ENCODE data around the gene GDPGP1. TPM values are rescaled to one million over a fixed set of nuclear protein-coding genes. Genes with fewer than 3 reads are reported as not detected.
A peak's percentile ranks its signal among the peaks of the same experiment; 100 is the strongest.
"Not testable (repeated sequence)": the region's sequence is repeated elsewhere in the genome, so short reads cannot be mapped to it uniquely, and the experiment has no call there.

GDPGP1 gene
- total and polyA plus RNA-seq, 2 donors from 2014 or later: 4.8 to 15.3 TPM

- FAIRE-seq (no peak), DNase-seq (no peak)
- H3K9ac ChIP-seq (ENCODE audit: low read length in 3 of 3): no peak overlapping the region
- H3K27me3 ChIP-seq (ENCODE audit: control insufficient read depth, insufficient read depth, low read length): no peaks in the 10 kb centered on the region
- intact Hi-C loops (cut with DNase I): no loop called here
- no peak overlapping the region for H3K27ac ChIP-seq (ENCODE audit: low read depth in 2 of 2, low read length in 2 of 2)
- TF ChIP-seq, protein P1, sequence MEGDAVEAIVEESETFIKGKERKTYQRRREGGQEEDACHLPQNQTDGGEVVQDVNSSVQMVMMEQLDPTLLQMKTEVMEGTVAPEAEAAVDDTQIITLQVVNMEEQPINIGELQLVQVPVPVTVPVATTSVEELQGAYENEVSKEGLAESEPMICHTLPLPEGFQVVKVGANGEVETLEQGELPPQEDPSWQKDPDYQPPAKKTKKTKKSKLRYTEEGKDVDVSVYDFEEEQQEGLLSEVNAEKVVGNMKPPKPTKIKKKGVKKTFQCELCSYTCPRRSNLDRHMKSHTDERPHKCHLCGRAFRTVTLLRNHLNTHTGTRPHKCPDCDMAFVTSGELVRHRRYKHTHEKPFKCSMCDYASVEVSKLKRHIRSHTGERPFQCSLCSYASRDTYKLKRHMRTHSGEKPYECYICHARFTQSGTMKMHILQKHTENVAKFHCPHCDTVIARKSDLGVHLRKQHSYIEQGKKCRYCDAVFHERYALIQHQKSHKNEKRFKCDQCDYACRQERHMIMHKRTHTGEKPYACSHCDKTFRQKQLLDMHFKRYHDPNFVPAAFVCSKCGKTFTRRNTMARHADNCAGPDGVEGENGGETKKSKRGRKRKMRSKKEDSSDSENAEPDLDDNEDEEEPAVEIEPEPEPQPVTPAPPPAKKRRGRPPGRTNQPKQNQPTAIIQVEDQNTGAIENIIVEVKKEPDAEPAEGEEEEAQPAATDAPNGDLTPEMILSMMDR (IDR thresholded peaks at IDR 0.05; ENCODE audit: borderline replicate concordance, extremely low read depth, insufficient read depth): no peak
- H3K4me1 ChIP-seq (ENCODE audit: control insufficient read depth in 2 of 3, insufficient read depth in 2 of 3, low read depth in 1 of 3, low read length in 3 of 3): peaks cover 0 to 15% (median 6%) of the 10 kb centered on the region in 3 donors
- no peak overlapping the region for H3K4me3 ChIP-seq (ENCODE audit: low read length in 3 of 3)
- H3K9me3 ChIP-seq (ENCODE audit: control insufficient read depth in 2 of 3, insufficient read depth in 1 of 3, low read length in 3 of 3): no peaks in the 10 kb centered on the region
- peaks cover 2 to 25% (median 9%) of the 10 kb centered on the region in 3 donors for H3K36me3 ChIP-seq (ENCODE audit: control insufficient read depth in 2 of 3, insufficient read depth in 3 of 3, low read length in 3 of 3)
Observed at GRCh38 chr15:90271459-90272166, 37.6 kb downstream of the GDPGP1 start.

DNA sequence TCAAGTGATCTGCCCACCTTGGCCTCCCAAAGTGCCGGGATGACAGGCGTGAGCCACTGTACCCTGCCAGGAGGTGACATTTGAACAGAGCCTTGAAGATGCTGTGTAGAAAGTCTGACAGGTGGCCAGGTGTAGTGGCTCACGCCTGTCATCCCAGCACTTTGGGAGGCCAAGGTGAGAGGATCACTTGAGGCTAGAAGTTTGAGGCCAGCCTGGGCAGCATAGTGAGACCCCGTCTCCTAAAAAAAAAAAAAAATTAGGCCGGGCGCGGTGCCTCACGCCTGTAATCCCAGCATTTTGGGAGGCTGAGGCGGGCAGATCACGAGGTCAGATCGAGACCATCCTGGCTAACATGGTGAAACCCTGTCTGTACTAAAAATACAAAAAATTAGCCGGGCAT is 44.5 kb downstream of the GDPGP1 start:
- H3K4me1 ChIP-seq (ENCODE audit: control insufficient read depth in 2 of 3, insufficient read depth in 2 of 3, low read depth in 1 of 3, low read length in 3 of 3); H3K36me3 ChIP-seq (ENCODE audit: control insufficient read depth in 2 of 3, insufficient read depth in 3 of 3, low read length in 3 of 3); H3K4me3 ChIP-seq (ENCODE audit: low read length in 3 of 3); H3K9ac ChIP-seq (ENCODE audit: low read length in 3 of 3); FAIRE-seq; H3K9me3 ChIP-seq (ENCODE audit: control insufficient read depth in 2 of 3, insufficient read depth in 1 of 3, low read length in 3 of 3); DNase-seq; H3K27me3 ChIP-seq (ENCODE audit: control insufficient read depth, insufficient read depth, low read length); intact Hi-C loops (cut with DNase I); H3K27ac ChIP-seq (ENCODE audit: low read depth in 2 of 2, low read length in 2 of 2): not testable (repeated sequence)

DNA sequence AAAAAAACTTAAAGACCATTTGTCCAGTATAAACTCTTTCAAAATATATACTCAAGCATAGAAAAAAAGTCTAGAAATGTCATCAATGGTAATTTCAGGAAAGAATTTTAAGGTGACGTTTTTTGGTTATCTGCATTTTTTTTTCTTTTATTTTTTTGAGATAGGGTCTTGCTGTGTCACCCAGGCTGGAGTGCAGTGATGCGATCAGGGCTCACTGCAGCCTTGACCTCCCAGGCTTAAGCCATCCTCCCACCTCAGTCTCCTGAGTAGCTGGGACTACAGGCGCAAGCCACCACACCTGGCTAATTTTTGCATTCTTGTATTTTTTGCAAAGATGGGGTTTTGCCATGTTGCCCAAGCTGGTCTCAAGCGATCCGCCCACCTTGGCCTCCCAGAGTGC is 46.7 kb downstream of the GDPGP1 start:
- H3K9ac ChIP-seq (ENCODE audit: low read length in 3 of 3); H3K4me3 ChIP-seq (ENCODE audit: low read length in 3 of 3); H3K36me3 ChIP-seq (ENCODE audit: control insufficient read depth in 2 of 3, insufficient read depth in 3 of 3, low read length in 3 of 3); H3K4me1 ChIP-seq (ENCODE audit: control insufficient read depth in 2 of 3, insufficient read depth in 2 of 3, low read depth in 1 of 3, low read length in 3 of 3); FAIRE-seq; H3K9me3 ChIP-seq (ENCODE audit: control insufficient read depth in 2 of 3, insufficient read depth in 1 of 3, low read length in 3 of 3); H3K27me3 ChIP-seq (ENCODE audit: control insufficient read depth, insufficient read depth, low read length); DNase-seq; H3K27ac ChIP-seq (ENCODE audit: low read depth in 2 of 2, low read length in 2 of 2); intact Hi-C loops (cut with DNase I): not testable (repeated sequence)

- H3K9ac ChIP-seq (ENCODE audit: low read length in 3 of 3); H3K9me3 ChIP-seq (ENCODE audit: control insufficient read depth in 2 of 3, insufficient read depth in 1 of 3, low read length in 3 of 3); H3K36me3 ChIP-seq (ENCODE audit: control insufficient read depth in 2 of 3, insufficient read depth in 3 of 3, low read length in 3 of 3); H3K4me1 ChIP-seq (ENCODE audit: control insufficient read depth in 2 of 3, insufficient read depth in 2 of 3, low read depth in 1 of 3, low read length in 3 of 3); H3K27me3 ChIP-seq (ENCODE audit: control insufficient read depth, insufficient read depth, low read length); H3K4me3 ChIP-seq (ENCODE audit: low read length in 3 of 3); DNase-seq; H3K27ac ChIP-seq (ENCODE audit: low read depth in 2 of 2, low read length in 2 of 2); intact Hi-C loops (cut with DNase I); FAIRE-seq: not testable (repeated sequence)
Observed at GRCh38 chr15:90281637-90282036, 47.6 kb downstream of the GDPGP1 start.

- Histone ChIP-seq H3K27ac (ENCODE audit: low read depth in 2 of 2, low read length in 2 of 2) (no peak overlapping the region), H3K9me3 (ENCODE audit: control insufficient read depth in 2 of 3, insufficient read depth in 1 of 3, low read length in 3 of 3) (no peaks in the 10 kb centered on the region), H3K27me3 (ENCODE audit: control insufficient read depth, insufficient read depth, low read length) (no peaks in the 10 kb centered on the region), H3K9ac (ENCODE audit: low read length in 3 of 3) (no peak overlapping the region), H3K4me1 (ENCODE audit: control insufficient read depth in 2 of 3, insufficient read depth in 2 of 3, low read depth in 1 of 3, low read length in 3 of 3) (no peaks in the 10 kb centered on the region), H3K4me3 (ENCODE audit: low read length in 3 of 3) (no peak overlapping the region), H3K36me3 (ENCODE audit: control insufficient read depth in 2 of 3, insufficient read depth in 3 of 3, low read length in 3 of 3) (no peaks in the 10 kb centered on the region)
- TF ChIP-seq, protein P1 (IDR thresholded peaks at IDR 0.05; ENCODE audit: borderline replicate concordance, extremely low read depth, insufficient read depth): peak; percentile 31
- intact Hi-C loops (cut with DNase I): no loop called here
- no peak for FAIRE-seq
- DNase-seq: peak in 2 of 5 donors; percentile 22 to 54
Observed at GRCh38 chr15:90286678-90287077, 52.7 kb downstream of the GDPGP1 start.
